Neural cell (in vitro differentiated cells): Measurements from ENCODE around the gene LAMP1.

Experiments
- EZH2 ChIP-seq: fragments of 200-600, 300-800 bp; shearing (Covaris generic), sonication (generic); IDR thresholded peaks from 2 replicates; pipeline ENCODE4 v1.6.1; 2014; ENCODE audit warnings: antibody characterized with exemption, low read length, borderline replicate concordance, mild to moderate bottlenecking; ENCODE audit not compliant: insufficient read depth, poor library complexity, severe bottlenecking
- TAF1 ChIP-seq: IDR thresholded peaks from 2 replicates; pipeline ENCODE4 v1.6.1; 2012; ENCODE audit warnings: low read depth
- TF ChIP-seq, protein P1 (sequence below): fragments of 450-650 bp; IDR thresholded peaks from 2 replicates; pipeline ENCODE4 v1.5.1; 2014; ENCODE audit warnings: antibody characterized with exemption, mild to moderate bottlenecking, moderate library complexity; ENCODE audit not compliant: poor library complexity, severe bottlenecking
- TF ChIP-seq, protein P2 (sequence below): IDR thresholded peaks from 2 replicates; pipeline ENCODE4 v1.6.1; 2012; ENCODE audit warnings: borderline replicate concordance

DNA sequence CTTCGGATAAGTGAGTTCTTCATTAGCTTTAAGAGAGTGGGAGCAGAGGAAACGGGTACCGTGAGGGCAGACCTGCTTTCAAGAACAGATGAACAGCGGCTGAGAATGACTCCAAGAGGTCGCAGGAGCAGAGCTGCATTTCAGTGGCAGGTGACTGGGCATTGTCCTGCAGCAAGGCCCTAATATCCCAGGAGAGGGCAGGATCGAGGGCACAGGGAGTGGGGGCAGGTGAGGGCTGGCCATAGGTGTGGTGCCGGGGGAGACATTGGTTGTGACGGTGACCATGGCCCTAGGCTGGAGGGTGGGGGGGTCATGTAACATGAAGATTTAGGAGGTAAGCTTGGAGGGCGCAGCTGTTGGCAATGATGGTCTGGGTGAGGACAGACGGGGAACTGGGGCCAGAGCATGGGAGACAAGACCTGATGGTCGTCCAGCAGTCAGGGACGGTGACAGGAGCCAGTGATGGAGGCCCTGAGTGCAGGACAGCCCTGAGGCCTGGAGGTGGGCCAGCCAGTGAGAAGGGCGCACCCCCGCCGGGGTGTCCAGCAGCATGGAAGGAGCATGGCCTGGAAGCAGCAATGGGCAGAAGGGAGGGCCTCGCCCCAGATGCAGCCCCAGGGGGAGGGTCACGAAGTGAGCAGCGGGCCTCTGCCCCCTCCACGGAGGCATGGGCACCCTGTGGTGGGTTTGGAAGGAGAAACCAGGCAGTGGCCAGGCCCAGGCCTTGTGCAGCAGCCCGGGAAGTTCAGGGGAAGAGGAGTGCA, 29.2 kb upstream of the LAMP1 start:
- TF ChIP-seq, protein P1, sequence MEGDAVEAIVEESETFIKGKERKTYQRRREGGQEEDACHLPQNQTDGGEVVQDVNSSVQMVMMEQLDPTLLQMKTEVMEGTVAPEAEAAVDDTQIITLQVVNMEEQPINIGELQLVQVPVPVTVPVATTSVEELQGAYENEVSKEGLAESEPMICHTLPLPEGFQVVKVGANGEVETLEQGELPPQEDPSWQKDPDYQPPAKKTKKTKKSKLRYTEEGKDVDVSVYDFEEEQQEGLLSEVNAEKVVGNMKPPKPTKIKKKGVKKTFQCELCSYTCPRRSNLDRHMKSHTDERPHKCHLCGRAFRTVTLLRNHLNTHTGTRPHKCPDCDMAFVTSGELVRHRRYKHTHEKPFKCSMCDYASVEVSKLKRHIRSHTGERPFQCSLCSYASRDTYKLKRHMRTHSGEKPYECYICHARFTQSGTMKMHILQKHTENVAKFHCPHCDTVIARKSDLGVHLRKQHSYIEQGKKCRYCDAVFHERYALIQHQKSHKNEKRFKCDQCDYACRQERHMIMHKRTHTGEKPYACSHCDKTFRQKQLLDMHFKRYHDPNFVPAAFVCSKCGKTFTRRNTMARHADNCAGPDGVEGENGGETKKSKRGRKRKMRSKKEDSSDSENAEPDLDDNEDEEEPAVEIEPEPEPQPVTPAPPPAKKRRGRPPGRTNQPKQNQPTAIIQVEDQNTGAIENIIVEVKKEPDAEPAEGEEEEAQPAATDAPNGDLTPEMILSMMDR, result no peak
- TF ChIP-seq EZH2 (no peak), TAF1 (no peak)
- TF ChIP-seq, protein P2, sequence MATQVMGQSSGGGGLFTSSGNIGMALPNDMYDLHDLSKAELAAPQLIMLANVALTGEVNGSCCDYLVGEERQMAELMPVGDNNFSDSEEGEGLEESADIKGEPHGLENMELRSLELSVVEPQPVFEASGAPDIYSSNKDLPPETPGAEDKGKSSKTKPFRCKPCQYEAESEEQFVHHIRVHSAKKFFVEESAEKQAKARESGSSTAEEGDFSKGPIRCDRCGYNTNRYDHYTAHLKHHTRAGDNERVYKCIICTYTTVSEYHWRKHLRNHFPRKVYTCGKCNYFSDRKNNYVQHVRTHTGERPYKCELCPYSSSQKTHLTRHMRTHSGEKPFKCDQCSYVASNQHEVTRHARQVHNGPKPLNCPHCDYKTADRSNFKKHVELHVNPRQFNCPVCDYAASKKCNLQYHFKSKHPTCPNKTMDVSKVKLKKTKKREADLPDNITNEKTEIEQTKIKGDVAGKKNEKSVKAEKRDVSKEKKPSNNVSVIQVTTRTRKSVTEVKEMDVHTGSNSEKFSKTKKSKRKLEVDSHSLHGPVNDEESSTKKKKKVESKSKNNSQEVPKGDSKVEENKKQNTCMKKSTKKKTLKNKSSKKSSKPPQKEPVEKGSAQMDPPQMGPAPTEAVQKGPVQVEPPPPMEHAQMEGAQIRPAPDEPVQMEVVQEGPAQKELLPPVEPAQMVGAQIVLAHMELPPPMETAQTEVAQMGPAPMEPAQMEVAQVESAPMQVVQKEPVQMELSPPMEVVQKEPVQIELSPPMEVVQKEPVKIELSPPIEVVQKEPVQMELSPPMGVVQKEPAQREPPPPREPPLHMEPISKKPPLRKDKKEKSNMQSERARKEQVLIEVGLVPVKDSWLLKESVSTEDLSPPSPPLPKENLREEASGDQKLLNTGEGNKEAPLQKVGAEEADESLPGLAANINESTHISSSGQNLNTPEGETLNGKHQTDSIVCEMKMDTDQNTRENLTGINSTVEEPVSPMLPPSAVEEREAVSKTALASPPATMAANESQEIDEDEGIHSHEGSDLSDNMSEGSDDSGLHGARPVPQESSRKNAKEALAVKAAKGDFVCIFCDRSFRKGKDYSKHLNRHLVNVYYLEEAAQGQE, result no peak
